OCI-LY3 (cell line): ENCODE measurements around the gene ATP10A.

Source experiments
- EZH2phosphoT487 ChIP-seq: fragments of 200-600 bp; shearing (Covaris generic); IDR thresholded peaks from 2 replicates; pipeline ENCODE4 v1.6.1; 2018; ENCODE audit warnings: antibody characterized with exemption, mixed run types, low read depth
- TF ChIP-seq, protein P1 (sequence below): fragments of 200-600, 300-600 bp; sonication (generic); IDR thresholded peaks from 2 replicates; pipeline ENCODE4 v1.5.1; 2014; ENCODE audit warnings: antibody characterized with exemption, low read length, low read depth

DNA sequence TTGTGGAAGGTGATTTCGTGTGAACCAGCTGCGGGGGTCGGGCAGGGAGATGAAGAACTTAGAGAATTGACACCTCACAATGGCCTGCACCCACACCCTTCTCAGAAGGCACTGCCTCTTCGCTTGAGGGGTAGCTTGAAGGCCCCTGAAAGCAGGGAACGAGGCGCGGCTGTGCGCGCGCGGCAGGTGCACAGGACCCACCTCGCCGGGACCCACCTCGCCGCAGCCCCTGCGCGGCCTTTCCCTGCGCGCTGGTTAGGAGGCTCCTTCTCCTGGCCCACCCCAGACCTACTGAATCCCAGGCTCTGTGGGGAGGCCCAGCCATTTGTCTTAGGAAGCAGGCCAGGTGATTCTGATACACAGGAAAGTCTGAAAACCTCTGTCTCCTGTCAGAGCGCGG is 46.2 kb upstream of the ATP10A start:
- TF ChIP-seq, protein P1, sequence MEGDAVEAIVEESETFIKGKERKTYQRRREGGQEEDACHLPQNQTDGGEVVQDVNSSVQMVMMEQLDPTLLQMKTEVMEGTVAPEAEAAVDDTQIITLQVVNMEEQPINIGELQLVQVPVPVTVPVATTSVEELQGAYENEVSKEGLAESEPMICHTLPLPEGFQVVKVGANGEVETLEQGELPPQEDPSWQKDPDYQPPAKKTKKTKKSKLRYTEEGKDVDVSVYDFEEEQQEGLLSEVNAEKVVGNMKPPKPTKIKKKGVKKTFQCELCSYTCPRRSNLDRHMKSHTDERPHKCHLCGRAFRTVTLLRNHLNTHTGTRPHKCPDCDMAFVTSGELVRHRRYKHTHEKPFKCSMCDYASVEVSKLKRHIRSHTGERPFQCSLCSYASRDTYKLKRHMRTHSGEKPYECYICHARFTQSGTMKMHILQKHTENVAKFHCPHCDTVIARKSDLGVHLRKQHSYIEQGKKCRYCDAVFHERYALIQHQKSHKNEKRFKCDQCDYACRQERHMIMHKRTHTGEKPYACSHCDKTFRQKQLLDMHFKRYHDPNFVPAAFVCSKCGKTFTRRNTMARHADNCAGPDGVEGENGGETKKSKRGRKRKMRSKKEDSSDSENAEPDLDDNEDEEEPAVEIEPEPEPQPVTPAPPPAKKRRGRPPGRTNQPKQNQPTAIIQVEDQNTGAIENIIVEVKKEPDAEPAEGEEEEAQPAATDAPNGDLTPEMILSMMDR, result no peak
- no peak for TF ChIP-seq EZH2phosphoT487
